OCI-LY1 (cell line): ENCODE data around the gene CCR9.

ENCODE experiments used
- H2AFZ ChIP-seq: fragments of 200-600 bp; sonication (generic), shearing (Covaris generic); 2 replicates; pipeline ENCODE4 v1.6.0; 2014; ENCODE audit warnings: antibody characterized with exemption, mild to moderate bottlenecking, low read length
- H3F3A ChIP-seq: fragments of 200-600 bp; sonication (generic), shearing (Covaris generic); 2 replicates; pipeline ENCODE4 v1.6.0; 2014; ENCODE audit warnings: mild to moderate bottlenecking, antibody characterized with exemption, low read length, moderate library complexity; ENCODE audit not compliant: insufficient read depth
- H3K27ac ChIP-seq: fragments of 200-600 bp; sonication (generic); 2 replicates; pipeline ENCODE4 v1.5.1; 2014; ENCODE audit warnings: low read length, mixed run types, mild to moderate bottlenecking, low read depth; ENCODE audit not compliant: poor library complexity, severe bottlenecking
- H3K27me3 ChIP-seq: fragments of 200-600 bp; sonication (generic); 2 replicates; pipeline ENCODE4 v1.6.0; 2014; ENCODE audit warnings: antibody characterized with exemption, mild to moderate bottlenecking, low read length, moderate library complexity; ENCODE audit not compliant: insufficient read depth
- H3K36me3 ChIP-seq: fragments of 200-600 bp; sonication (generic); 2 replicates; pipeline ENCODE4 v1.6.1; 2014; ENCODE audit warnings: mild to moderate bottlenecking, antibody characterized with exemption, low read length, moderate library complexity, mixed read lengths; ENCODE audit not compliant: insufficient read depth
- H3K4me1 ChIP-seq: fragments of 200-600 bp; sonication (generic); 2 replicates; pipeline ENCODE4 v1.5.1; 2014; ENCODE audit warnings: mild to moderate bottlenecking, low read length, moderate library complexity; ENCODE audit not compliant: insufficient read depth, severe bottlenecking
- H3K4me2 ChIP-seq: fragments of 200-600 bp; sonication (generic), shearing (Covaris generic); 2 replicates; pipeline ENCODE4 v1.6.1; 2014; ENCODE audit warnings: low read length
- H3K4me3 ChIP-seq: fragments of 200-600 bp; sonication (generic); 2 replicates; pipeline ENCODE4 v1.5.1; 2014; ENCODE audit warnings: low read length, low read depth, mild to moderate bottlenecking, mixed read lengths; ENCODE audit not compliant: poor library complexity, severe bottlenecking
- H3K79me2 ChIP-seq: fragments of 200-600 bp; shearing (Covaris generic); 2 replicates; pipeline ENCODE4 v1.6.1; 2016; ENCODE audit warnings: mixed run types, low read length, mixed read lengths; ENCODE audit not compliant: insufficient read depth
- H3K9ac ChIP-seq: fragments of 200-600 bp; sonication (generic), shearing (Covaris generic); 2 replicates; pipeline ENCODE4 v1.6.1; 2014; ENCODE audit warnings: mild to moderate bottlenecking, low read length, mixed read lengths
- H3K9me2 ChIP-seq: fragments of 200-600 bp; sonication (generic), shearing (Covaris generic); 2 replicates; pipeline ENCODE4 v1.6.1; 2014; ENCODE audit warnings: low read depth, mild to moderate bottlenecking, low read length, mixed read lengths
- H3K9me3 ChIP-seq: fragments of 200-600 bp; shearing (Covaris generic); 2 replicates; pipeline ENCODE4 v1.6.1; 2014; ENCODE audit warnings: low read length, mixed read lengths
- H4K20me1 ChIP-seq: fragments of 200-600 bp; sonication (generic), shearing (Covaris generic); 2 replicates; pipeline ENCODE4 v1.6.0; 2016; ENCODE audit warnings: mild to moderate bottlenecking, low read length; ENCODE audit not compliant: insufficient read depth
- EZH2 ChIP-seq: fragments of 200-600 bp; sonication (generic), shearing (Covaris generic); IDR thresholded peaks from 2 replicates; pipeline ENCODE4 v1.8.0; 2017; ENCODE audit warnings: borderline replicate concordance, mixed run types, mild to moderate bottlenecking, antibody characterized with exemption, low read length, moderate library complexity, mixed read lengths
- TF ChIP-seq, protein P1 (sequence below): fragments of 200-600 bp; sonication (generic), shearing (Covaris generic); IDR thresholded peaks from 2 replicates; pipeline ENCODE4 v1.5.1; 2017; ENCODE audit warnings: mild to moderate bottlenecking, antibody characterized with exemption, low read length, moderate library complexity, mixed read lengths

The CCR9 gene

DNA sequence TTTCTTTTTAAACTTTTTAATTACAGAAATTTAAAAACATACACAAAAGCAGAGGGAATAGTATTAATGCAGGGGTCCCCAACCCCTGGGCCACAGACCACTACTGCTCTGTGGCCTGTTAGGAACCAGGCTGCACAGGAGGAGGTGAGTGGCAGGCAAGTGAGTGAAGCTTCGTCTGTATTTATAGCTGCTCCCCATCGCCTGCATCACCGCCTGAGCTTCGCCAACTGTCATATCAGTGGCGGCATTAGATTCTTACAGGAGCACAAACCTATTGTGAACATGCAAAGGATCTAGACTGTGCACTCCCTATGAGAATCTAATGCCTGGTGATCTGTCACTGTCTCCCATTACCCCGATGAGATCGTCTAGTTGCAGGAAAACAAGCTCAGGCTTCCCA lies 22.4 kb downstream of the CCR9 start:
- no peak overlapping the region for H2AFZ ChIP-seq
- H3K27me3 ChIP-seq, result peaks cover 6% of the 10 kb centered on the region; the same call in 1 of the 2 replicates
- no peak for TF ChIP-seq EZH2
- TF ChIP-seq, protein P1, sequence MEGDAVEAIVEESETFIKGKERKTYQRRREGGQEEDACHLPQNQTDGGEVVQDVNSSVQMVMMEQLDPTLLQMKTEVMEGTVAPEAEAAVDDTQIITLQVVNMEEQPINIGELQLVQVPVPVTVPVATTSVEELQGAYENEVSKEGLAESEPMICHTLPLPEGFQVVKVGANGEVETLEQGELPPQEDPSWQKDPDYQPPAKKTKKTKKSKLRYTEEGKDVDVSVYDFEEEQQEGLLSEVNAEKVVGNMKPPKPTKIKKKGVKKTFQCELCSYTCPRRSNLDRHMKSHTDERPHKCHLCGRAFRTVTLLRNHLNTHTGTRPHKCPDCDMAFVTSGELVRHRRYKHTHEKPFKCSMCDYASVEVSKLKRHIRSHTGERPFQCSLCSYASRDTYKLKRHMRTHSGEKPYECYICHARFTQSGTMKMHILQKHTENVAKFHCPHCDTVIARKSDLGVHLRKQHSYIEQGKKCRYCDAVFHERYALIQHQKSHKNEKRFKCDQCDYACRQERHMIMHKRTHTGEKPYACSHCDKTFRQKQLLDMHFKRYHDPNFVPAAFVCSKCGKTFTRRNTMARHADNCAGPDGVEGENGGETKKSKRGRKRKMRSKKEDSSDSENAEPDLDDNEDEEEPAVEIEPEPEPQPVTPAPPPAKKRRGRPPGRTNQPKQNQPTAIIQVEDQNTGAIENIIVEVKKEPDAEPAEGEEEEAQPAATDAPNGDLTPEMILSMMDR, result no peak
- H3K4me3 ChIP-seq, result no peak overlapping the region
- no peak overlapping the region for H3K9ac ChIP-seq
- no peaks in the 10 kb centered on the region for H4K20me1 ChIP-seq
- no peaks in the 10 kb centered on the region for H3F3A ChIP-seq
- no peaks in the 10 kb centered on the region for H3K36me3 ChIP-seq
- H3K9me3 ChIP-seq, result no peaks in the 10 kb centered on the region
- H3K4me1 ChIP-seq, result no peaks in the 10 kb centered on the region
- H3K9me2 ChIP-seq, result no peaks in the 10 kb centered on the region
- H3K4me2 ChIP-seq, result no peak overlapping the region
- no peaks in the 10 kb centered on the region for H3K79me2 ChIP-seq
- H3K27ac ChIP-seq, result no peak overlapping the region

- Histone ChIP-seq H3K4me2 (no peak overlapping the region), H3K9me3 (no peaks in the 10 kb centered on the region), H3K79me2 (no peaks in the 10 kb centered on the region), H3K36me3 (no peaks in the 10 kb centered on the region), H3K9ac (no peak overlapping the region), H2AFZ (no peak overlapping the region), H3K4me1 (no peaks in the 10 kb centered on the region), H3K4me3 (no peak overlapping the region), H3K9me2 (no peaks in the 10 kb centered on the region), H3F3A (no peaks in the 10 kb centered on the region), H4K20me1 (no peaks in the 10 kb centered on the region), H3K27ac (no peak overlapping the region), H3K27me3 (peaks cover 6% of the 10 kb centered on the region; the same call in 1 of the 2 replicates)
- TF ChIP-seq, protein P1, result no peak
- no peak for TF ChIP-seq EZH2
Observed at GRCh38 chr3:45909542-45909941, 23.2 kb downstream of the CCR9 start.

GRCh38 chr3:45910892-45911291 lies 24.5 kb downstream of the CCR9 start:
- Histone ChIP-seq H3K27ac (no peak overlapping the region), H4K20me1 (no peaks in the 10 kb centered on the region), H3K9ac (no peak overlapping the region), H2AFZ (no peak overlapping the region), H3F3A (no peaks in the 10 kb centered on the region), H3K4me2 (no peak overlapping the region), H3K9me3 (no peaks in the 10 kb centered on the region), H3K4me3 (no peak overlapping the region), H3K9me2 (no peaks in the 10 kb centered on the region), H3K4me1 (no peaks in the 10 kb centered on the region), H3K27me3 (no peaks in the 10 kb centered on the region), H3K36me3 (no peaks in the 10 kb centered on the region), H3K79me2 (no peaks in the 10 kb centered on the region)
- TF ChIP-seq, protein P1, result no peak
- no peak for TF ChIP-seq EZH2
